ENCODE measurements around the gene SCOC. TPM values are rescaled to one million over a fixed set of nuclear protein-coding genes. Genes with fewer than 3 reads are reported as not detected.

The SCOC gene
- 100 to 1,000 TPM; 141 to 161 (median 160) TPM for polyA plus RNA-seq (ENCODE audit: insufficient read length in 3 of 3)

DNA sequence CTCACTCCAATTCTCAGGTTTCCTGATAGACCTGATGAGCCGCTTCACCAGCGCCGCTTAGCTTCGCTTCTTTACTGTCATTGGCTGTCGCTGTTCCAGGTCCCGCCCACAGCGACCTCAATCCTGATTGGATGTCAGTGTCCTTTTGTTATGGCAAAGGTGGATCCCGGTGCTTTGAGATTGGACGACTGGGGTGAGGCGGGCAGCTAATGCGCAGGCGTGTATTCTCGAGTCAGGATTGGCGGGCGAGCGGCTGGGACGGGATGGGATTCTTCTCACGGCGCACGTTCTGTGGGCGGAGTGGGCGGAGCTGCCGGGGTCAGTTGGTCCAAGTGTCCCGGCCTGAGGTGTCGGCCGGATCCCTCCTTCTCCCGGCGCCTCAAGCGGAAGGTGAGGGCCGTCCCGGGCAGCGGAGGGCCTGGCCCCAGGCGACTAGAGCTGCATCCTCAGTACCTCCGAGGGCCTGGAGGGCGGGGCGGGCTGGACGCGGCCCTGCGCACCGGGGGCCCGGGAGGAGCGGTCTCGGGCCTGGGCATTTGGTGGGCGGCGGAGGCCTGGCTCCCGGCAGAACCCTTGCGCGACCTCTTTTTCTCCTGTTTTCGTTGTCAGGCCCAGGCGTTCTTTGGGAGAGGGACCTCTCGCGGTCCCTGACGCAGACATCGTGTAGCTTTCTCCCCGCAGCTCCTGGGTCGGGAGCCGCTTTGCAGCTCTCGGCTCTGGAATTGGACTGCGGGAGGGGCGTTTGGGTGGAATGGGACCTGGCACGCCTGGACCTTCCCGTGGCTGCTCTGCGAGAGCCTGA lies at the start of gene SCOC:
Gene SCOC (plus strand): TSS at position 319 of the 802 bp plus-strand sequence. CDS start 5,525 bp downstream, outside the sequence.
- DNase-seq (ENCODE audit: low read depth in 3 of 3, low spot score in 2 of 3), result peak; percentile 96 to 99 (median 96)

DNA sequence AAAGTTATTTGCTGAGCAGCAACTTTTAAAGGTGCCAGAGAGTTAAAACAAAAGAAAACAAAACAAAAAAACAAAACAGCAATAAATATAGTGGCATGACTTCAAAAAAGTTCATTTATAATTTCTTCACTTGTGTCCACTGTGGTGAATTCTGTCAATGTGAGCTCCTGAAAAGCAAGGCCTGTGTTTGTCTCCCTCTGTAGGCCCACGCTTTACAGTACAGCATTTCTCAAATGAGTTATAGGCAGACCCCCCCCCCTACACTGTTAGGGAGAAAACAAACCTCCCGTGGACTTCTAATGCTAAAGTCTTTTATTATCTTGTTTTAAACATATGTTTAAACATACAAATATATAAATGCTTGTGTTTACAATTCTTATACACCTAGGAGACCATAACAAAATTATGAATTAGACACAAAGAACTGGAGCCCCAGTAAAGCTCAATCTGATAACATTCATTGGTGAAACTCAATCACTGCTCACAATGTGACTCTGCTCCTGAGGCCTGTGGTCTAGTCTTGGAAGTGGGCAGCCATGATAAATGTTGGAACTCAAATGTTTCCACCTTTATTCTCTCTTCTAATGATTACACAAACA lies 47.0 kb upstream of the SCOC start:
- no peak for DNase-seq (ENCODE audit: low read depth in 3 of 3, low spot score in 2 of 3)

DNA sequence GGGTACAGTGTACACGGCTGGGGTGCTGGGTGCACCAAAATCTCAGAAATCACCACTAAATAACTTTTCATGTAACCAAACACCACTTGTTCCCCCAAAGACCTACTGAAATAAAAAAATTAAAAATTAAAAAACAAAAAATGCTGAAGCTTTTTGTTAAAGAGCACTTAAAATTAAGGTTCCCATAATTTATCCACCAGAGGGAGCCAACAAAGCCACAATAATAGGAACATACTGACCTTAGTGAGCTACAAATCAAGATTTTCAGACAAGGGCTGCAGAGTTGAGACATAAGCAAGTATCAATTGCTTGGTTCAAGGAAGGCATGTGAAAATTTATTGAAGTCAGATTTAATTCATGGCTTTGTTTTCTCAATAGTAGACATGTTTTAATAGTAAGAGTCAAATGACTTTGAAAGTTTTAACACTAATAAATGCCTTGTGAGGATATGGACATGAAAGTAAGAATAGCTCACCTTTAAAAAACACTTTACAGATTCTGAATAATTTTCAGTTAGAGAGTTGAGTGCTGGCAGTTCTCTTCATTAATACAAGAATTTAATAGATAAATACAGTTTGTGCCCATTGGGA lies 43.0 kb upstream of the SCOC start:
- DNase-seq (ENCODE audit: low read depth in 3 of 3, low spot score in 2 of 3), result no peak

DNA sequence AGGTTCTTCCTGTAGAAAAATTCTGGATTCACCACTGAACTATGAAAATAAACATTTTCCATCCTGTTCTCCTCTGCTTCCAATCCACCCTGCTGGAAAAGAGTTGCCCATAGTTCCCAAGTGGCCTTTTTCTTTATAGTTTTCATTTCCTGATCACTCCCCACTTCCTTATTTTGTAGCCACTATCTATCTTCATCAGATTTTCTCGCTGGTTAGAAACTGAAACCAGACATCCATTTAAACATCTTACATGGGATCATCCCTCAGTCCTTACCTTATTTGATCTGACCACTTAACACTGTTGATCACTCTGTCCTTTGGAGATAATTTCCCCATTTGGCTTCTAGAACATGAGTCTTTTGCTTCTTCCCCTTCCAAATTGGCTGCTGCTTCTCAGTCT lies 42.2 kb upstream of the SCOC start:
- DNase-seq (ENCODE audit: low read depth in 3 of 3, low spot score in 2 of 3), result no peak

DNA sequence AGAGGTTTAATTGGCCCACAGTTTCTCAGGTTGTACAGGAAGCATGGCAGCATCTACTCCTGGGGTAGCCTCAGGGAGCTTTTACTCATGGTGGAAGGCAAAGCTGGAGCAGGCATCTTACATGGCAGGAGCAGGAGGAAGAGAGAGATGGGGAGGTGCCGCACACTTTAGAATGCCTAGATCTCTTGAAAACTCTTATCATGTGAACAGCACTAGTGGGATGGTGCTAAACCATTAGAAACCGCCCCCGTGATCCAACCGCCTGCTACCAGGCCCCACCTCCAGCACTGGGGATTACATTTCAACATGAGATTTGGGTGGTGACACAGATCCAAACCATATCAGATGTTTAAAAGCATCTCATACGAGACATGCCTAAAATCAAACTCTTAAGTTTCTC lies 41.6 kb upstream of the SCOC start:
- no peak for DNase-seq (ENCODE audit: low read depth in 3 of 3, low spot score in 2 of 3)

DNA sequence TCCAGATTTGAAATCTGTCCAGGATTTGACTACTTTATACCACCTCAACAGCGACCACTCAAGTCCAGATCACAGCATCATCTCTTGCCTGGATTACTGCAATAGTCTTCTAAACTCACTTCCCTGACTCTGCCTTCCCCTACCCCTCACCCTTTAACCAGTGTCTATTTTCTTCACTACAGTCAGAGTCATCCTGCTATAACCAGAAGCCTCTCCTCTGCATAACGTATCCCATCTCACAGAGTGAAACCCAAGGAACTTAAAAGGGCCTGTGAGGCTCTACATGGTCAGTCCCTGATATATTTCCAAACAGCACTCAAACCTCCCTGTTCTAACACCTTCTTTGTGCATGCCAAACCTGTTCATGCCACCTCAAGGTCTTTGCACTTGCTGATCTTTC lies 40.7 kb upstream of the SCOC start:
- no peak for DNase-seq (ENCODE audit: low read depth in 3 of 3, low spot score in 2 of 3)

DNA sequence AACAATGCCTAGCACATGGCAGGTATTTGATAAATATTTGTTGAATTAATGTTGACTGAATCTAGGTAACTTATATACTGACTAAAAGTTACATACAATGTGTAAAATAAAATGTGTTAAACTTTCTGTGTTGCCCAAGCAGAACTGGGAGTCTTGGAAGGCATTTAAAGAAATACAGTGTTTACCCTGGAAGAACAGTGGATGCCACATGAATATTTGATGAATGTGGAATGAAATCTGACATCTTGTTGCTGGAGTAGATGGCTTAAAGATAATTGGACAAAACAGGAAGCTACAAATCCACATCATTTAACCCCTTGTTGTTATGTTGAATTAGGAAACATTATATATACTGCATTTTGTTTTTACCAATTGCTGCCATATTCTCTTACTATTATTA lies 39.9 kb upstream of the SCOC start:
- DNase-seq (ENCODE audit: low read depth in 3 of 3, low spot score in 2 of 3), result no peak

DNA sequence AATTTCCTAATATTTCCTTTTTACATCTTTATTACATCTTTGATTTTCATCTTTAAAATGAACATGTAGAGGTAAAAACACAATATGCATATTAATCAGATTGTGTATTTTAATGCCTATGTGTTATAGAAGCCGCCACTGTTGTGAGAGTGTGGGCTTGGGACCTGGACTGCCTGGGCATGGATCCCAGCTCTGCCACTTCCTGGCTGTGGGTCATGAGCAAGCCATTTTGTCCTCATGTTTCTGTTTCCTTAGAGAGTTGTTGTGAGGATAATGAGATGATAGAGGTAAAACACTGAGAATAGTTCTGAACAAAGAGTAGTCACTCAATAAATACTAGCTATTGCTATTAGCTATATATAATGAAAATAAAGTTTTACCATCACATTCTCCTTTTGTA lies 38.4 kb upstream of the SCOC start:
- no peak for DNase-seq (ENCODE audit: low read depth in 3 of 3, low spot score in 2 of 3)

DNA sequence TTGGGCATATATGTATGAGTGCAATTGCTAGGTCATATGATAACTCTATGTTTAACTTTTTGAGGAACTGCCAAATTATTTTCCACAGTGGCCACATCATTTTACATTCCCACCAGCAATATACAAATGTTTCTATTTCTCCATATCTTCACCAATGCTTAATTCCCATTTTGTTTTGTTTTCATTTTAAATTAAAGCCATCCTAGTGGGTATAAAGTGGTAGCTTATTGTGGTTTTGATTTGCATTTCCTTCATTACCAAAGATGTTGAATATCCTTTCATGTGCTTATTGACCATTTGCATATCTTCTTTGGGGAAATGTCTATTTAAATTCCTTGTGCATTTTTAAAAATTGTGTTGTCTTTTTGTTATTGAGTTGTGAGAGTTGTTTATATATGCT lies 36.7 kb upstream of the SCOC start:
- no peak for DNase-seq (ENCODE audit: low read depth in 3 of 3, low spot score in 2 of 3)

DNA sequence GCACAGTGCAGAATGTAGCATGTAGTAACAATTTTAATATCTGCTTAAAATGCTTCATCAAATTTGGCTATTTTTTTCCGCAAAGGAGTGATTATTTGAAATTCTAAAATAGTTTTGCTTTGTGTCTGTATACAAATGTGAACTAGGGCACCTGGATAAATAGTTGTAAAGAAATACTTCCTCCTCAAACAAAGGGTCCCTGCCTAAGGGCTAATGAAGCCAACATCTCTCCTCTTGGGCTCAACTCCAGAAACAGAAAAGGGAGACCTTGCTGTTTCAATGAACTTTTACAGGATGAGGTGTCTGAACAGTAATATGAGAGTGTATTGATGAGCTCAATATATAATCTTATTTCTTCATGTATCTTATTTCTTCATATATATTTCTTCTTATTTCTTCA lies 30.8 kb upstream of the SCOC start:
- DNase-seq (ENCODE audit: low read depth in 3 of 3, low spot score in 2 of 3), result no peak

DNA sequence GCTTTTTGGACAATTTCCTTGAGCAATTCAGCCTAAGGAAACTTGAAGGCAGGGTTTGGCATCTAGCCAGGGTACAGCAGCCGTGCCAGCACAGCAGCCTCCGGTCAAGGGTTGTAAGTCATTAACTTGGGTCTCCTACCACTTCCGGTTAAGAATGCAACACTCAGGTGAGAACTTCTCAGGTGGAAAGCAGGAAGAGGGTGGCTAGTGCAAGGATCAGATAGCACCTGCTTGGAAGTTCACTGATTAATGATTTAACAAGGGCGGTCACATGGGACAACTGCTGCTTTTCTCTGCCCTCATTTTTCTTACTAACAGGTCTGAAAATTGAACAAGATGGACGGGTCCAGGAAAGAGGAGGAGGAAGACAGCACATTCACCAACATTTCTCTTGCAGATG lies 30.1 kb upstream of the SCOC start:
- peak; percentile 72 to 73 (median 73) for DNase-seq (ENCODE audit: low read depth in 3 of 3, low spot score in 2 of 3)

DNA sequence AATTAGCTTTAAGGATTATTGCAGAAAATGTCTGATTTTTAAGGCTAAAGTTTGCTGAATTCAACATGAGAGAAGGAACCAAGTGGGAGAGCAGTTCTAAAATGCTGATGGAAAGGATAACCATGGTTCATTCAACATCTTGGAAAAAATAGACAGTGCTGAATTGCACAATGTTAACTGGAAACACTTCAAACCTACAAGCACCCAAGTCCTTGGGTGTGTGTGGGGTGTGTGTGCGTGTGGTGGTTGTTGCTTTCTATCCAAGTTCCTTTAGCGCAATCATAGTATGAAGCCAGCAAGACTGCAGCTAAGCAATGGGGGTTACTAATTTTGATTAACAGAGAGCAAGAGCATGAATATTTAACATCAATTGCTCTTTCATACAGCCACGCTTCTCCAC lies 29.3 kb upstream of the SCOC start:
- DNase-seq (ENCODE audit: low read depth in 3 of 3, low spot score in 2 of 3), result no peak

DNA sequence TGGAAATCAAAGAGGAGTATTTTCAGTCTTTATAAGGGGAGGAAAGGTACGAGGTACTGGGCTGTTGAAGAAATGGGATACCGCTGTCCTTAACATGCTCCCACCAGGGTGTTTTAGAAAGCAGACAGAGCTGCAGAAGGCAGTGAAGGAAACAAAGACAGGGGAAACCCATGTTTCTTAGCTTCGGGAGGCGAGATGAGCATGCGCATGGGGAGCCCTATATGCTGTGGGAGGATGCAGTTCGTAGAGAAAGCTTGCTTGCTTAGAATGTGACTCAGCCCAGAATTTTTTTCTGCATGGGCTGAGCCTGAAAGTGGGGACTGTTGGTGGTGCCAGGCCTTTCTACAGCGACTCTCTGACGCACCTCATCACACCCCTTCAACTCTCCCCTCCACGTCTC lies 28.8 kb upstream of the SCOC start:
- no peak for DNase-seq (ENCODE audit: low read depth in 3 of 3, low spot score in 2 of 3)

DNA sequence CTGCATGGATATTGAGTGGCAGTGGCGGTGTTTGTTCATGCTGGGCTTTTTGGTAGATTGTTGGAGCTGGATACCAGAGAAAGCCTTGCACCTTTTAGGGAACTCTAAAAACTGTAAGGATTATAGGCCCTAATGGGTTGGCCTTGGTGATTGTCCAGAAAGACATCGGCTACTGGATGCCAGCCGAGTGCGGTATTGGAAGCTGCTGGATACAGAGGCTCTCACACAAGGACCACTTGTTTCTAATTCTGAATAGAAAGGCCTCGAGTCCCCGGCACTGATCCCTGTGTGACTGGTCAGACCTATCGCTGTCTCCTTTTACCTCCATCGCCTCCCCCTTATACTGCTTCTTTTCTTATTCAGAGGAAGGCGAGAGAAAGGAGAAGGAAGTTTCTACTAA lies 27.3 kb upstream of the SCOC start:
- no peak for DNase-seq (ENCODE audit: low read depth in 3 of 3, low spot score in 2 of 3)

DNA sequence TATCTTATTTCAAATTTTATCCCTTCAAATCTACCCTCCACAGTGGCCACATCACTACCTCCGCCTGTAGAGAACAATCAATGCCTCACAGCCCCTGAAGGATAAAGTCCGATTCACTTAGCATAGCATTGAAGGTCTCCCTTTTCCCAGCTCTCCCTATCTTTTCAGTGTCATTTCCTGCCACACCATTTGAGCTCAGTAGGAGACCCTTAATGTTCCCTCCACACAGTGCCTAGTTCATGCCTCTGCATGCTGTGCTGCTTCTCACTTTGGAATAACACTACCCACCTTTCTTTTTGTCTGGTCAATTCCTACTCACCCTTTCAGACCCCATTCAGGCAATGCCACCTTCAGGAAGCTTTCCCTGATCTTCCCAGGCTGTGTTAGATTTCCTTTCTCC lies 23.6 kb upstream of the SCOC start:
- no peak for DNase-seq (ENCODE audit: low read depth in 3 of 3, low spot score in 2 of 3)

DNA sequence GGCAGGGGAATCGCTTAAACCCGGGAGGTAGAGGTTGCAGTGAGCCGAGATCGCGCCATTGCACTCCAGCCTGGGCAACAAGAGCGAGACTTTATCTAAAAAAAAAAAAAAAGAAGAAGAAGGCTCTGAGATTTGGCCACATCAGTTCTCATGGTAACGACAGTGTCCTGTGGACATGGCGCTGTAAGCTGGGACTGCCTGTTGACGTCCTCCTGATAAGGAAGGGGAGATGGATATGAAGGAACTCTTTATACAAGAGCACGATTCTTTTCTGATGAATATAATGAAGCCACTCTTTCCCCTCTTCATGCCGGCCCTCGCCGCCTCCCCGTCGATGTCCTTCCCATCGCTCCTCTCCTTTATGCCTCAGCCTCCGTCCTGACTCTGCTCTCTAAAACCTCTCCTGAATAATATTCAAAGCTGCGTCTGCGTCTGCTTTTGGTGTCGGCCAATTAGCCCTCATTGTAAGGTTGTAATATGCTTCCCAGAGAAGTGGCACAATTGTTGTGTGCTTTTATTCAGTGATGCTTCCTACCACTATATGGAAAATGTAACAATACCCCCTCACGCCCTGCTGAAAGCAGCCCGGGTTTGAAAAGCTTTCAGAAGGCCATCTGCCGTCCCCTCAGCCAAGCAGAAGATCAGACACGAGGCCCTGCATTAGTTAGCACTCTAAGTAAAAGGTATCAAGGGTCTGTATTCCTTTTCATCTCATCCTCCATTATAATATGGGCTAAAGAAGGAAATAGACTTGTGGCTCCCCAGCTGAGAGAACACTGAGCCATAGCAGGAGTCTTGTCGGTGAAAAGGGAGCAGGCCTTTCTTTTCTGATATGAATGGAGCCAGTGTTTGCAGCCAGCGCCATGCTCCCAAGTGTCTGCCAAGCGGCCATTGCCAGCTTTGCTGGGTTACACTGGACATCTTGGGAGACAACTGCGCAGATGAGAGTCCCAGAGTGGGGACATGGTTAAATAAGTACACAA lies 22.1 kb upstream of the SCOC start:
- no peak for DNase-seq (ENCODE audit: low read depth in 3 of 3, low spot score in 2 of 3)

DNA sequence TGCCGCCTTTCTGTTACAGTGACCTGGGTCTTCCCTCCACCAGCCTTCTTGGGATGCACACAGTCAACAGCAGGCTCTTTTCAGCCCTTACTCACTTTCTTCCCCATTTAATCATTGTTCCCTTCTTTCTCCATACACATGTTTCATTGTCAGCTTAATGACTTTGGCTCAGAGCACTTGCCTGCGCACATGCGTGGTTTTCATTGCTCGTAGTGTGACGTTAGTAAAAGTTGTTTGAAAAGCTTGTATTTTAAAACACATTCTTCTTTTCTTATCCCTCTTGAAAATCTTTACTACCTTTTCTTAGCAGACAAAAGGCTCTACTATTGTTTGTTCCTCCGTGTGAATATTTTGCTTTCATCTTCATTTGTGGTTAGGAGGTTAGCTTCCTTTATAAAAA lies 19.7 kb upstream of the SCOC start:
- DNase-seq (ENCODE audit: low read depth in 3 of 3, low spot score in 2 of 3), result no peak

DNA sequence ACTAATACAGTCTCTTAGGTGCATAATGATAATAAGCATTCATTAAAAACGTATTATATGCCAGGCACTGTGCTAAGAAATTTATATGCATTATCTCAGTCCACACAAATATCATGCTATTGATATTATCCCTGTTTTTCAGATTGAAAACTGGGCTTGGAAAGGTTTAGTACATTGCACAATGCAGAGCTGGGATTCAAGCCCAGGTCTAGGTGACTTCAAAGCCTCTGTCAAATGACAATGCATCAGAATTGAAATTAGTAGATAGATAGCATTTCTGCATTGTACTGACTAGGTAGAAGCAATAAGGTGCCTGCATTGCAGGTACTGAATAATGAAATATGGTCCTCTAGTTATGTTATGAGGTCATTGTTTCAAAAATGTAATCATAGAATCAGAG lies 18.2 kb upstream of the SCOC start:
- no peak for DNase-seq (ENCODE audit: low read depth in 3 of 3, low spot score in 2 of 3)

DNA sequence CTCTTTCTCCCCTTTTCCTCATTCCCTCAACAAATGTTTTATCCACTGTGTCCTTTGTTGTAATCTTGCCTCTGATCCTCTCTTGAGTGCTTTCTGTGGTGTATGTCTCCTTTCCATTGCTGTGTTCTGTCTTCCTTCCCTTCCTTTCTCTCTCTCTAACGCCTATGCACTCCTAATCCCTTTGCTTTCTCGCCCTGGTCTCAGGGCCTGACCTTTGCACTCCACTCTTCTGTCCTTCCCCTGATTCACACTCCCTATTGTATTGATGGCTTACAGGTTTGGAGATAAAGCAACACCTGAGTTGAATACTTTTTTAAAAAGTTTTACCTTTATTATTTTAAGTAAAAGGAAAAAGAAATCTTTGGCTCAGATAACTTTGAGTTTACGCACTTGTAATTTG lies 15.6 kb upstream of the SCOC start:
- DNase-seq (ENCODE audit: low read depth in 3 of 3, low spot score in 2 of 3), result no peak

DNA sequence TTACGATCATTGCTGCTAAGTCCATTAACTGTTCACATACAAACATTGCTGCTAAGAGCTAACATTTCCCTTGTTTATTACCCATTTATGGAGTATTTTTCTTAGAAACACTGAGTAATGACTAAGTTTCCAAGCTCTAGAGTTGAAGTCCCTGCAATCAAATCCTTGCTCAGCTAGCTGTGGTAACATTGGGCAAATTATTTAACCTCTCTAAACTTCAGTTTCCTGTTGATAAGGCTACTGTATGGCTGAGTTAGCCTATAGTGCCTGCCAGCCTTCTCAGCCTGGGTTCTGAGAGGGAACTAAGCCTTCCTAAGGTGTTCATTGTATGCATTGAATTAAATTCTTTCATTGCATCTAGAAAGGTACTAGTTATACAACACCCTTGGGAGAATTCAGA lies 15.2 kb upstream of the SCOC start:
- no peak for DNase-seq (ENCODE audit: low read depth in 3 of 3, low spot score in 2 of 3)
